HG03521 (cell line): ENCODE data around the gene CPNE2.
"Not testable (repeated sequence)": the region's sequence is repeated elsewhere in the genome, so short reads cannot be mapped to it uniquely, and the experiment has no call there.

Experiments used
- ATAC-seq: cut with Tn5 transposase; IDR thresholded peaks from one replicate; pipeline ENCODE4 v1.9.1; 2021; ENCODE audit warnings: mild to moderate bottlenecking, moderate library complexity; ENCODE audit not compliant: unreplicated experiment

CPNE2 gene

DNA sequence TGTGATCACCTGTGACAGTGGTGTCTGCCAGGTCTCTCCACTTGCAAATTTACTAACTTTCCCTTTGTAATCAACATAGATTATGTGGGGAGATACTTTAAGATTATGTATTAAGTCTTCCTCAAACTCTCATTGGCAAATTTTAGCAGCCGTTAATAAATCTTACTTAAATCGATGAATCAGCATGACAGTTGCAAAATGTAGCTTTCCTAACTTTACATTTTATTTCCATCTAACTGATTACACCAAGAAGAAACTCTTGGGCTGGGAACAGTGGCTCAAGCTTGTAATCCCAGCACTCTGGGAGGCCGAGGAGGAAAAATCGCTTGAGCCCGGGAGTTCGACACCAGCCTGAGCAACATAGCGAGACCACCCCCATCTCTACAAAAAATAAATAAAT, 23.3 kb upstream of the CPNE2 start:
- no peak for ATAC-seq

DNA sequence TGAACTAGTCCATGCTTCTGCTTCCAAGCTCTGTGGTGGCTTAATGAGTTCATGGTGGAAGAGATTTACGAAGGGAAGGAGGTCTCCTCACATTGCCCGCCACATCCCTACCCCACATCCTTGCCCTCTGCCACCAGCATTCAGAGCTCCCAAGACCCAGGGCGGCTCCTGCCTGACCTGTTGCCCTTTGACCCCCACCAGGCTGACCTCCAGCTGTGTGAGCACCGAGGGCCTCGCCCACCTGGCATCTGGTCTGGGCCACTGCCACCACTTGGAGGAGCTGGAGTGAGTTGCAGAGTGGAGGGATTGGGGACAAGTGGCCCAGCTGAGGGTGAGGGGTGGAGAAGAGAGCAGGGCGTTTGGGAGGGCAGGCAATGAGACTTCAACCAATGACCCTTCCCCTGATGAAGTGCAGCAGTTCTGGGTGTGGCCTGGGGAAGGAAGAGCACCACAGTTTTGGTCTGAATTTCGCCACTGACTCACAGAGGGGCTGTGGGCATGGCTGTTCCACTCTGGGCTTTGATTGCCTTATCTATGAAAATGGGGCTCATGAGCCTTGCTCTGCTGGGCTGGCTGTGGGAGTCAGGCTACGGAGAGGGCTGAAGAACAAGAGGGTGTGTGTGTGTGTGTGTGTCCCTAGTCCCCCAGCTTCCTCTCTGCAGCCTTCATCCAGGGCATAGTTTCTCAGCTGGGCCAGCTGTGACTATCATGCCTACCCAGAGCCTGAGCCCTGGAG, 22.6 kb upstream of the CPNE2 start:
- no peak for ATAC-seq

DNA sequence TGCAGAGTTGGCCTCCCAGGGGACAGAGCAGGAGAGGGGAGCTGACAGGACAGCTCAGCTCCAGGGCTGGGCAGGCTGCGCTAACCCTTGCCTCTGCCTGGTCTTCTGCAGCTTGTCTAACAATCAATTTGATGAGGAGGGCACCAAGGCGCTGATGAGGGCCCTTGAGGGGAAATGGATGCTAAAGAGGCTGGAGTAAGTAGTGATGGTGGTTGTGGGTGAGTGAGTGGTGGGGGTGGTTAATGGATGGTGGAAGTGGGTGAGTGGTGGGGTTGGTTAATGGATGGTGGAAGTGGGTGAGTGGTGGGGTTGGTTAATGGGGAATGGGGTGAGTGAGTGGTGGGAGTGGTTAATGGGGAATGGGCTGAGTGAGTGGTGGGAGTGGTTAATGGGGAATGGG, 22.0 kb upstream of the CPNE2 start:
- no peak for ATAC-seq

DNA sequence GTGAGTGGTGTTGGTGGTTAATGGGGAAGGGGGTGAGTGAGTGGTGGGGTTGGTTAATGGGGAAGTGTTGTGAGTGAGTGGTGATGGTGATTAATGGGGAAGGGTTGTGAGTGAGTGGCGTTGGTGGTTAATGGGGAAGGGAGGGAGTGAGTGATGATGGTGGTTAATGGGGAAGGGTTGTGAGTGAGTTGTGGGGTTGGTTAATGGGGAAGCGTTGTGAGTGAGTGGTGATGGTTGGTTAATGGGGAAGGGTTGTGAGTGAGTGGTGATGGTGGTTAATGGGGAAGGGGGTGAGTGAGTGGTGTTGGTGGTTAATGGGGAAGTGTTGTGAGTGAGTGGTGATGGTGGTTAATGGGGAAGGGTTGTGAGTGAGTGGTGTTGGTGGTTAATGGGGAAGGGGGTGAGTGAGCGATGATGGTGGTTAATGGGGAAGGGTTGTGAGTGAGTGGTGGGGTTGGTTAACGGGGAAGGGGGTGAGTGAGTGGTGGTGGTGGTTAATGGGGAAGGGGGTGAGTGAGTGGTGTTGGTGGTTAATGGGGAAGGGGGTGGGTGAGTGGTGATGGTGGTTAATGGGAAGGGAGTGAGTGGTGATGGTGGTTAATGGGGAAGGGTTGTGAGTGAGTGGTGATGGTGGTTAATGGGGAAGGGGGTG, 21.2 kb upstream of the CPNE2 start:
- not testable (repeated sequence) for ATAC-seq

DNA sequence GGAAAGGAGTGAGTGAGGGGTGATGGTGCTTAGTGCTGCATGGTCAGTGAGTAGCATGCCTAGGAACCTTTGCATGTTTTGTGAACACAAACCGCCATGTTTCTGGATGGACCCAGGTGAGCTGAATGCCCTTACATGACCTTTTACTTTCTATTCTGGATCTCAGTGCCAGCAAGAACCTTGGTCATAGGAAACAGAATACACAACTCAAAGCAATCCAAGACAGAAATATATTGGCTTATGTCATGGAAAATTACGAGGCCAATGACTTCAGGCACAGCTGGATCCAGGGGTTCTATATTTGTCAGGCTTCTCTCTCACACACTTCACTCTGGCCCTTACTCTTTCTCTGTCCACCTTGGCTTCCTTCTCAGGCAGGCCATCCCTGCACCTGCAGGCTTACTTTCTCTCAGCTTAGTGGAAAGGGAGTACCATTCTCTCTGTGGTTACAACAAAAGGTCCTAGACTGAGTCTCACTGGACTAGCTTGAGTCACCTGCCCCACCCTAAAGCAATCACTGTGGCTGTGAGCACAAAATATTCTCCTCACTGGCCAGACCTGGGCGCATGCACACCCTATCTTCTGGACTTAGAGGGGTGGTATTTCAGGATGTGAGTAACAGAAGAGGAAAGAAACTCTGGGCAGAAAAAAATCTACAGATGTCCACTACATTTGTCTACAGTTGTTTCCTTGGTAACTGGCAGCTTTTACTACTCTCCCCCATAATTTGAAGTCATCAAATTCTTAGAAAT, 20.4 kb upstream of the CPNE2 start:
- ATAC-seq = no peak

DNA sequence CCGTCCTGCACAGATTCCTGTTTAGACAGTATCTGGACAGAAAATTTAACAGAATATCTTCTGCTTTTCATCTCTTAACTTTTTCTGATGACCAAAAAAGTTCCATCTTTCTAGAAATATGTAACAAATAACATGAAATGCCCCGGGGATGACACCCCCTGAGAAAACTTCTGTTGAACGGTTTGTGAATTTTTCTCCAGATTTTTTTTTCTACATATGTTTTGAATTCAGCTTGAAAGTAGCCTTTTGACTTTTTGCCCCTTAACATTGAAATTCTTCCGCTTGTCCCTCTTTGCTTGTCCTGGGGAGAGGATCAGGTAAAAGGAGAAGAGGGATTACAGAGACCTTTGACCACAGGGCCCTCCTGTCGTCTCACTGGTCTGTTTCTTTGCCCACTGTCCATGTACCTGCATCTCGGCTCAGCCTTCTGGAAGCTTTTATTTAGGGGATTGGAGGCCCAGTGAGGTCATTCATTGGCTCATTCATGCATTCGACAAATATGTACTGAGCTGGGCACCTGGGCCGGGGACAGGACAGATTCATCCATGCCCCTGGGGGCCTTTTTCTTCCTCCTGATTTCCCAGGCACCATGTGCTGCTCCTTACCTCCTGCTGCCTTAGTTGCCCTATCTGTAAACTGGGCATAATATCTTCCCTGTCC, 19.6 kb upstream of the CPNE2 start:
- no peak for ATAC-seq

DNA sequence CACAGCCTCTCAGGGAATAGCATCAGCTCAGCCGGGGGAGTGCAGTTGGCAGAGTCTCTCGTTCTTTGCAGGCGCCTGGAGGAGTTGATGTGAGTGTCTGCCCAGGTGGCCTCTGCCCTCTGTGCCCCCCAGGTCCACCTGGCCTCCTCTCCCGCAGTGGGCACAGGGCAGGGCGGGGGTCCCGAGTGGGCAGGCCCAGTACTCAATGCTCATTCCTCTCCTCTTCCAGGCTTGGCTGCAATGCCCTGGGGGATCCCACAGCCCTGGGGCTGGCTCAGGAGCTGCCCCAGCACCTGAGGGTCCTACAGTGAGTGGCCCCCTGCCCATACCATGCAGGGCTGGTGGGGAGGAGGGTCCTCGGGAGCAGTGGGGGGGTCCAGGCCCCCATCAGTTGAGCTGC, 14.7 kb upstream of the CPNE2 start:
- ATAC-seq = no peak

DNA sequence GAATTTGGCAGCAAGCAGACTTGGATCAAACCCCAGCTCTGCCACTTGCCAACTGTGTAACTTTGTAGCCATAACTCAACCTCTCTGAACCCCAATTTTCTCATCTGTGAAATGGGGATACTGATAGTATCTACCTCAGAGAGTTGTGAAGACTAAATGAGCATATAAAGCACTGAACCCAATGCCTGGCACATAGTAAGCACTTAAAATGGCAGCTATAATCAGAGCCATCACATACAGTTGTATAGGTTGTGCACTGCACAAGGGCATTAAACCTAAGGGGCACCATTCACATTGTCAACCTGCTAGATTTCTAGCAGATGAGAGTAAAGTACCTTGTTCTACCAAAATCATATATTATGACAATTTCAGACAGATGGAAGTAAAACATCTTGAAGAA, 10.6 kb upstream of the CPNE2 start:
- no peak for ATAC-seq

DNA sequence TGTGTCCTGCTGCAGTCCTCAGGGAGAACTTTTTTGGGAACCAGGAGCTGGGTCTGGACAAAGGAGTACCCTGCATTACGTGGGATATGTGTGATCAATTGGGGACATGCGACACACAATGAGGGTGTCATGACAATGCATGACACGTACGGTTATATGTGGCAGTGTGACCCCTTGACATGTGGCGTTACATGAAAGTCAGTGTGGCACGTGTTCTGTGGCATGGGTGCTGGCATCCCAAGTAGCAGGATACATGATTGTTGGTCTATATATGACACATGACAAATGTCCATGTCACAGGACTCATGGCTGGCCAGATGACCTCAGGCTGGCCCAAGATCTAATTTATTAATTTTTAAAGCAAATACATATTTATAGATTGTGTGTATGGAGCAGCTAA, 9.7 kb upstream of the CPNE2 start:
- ATAC-seq = no peak

DNA sequence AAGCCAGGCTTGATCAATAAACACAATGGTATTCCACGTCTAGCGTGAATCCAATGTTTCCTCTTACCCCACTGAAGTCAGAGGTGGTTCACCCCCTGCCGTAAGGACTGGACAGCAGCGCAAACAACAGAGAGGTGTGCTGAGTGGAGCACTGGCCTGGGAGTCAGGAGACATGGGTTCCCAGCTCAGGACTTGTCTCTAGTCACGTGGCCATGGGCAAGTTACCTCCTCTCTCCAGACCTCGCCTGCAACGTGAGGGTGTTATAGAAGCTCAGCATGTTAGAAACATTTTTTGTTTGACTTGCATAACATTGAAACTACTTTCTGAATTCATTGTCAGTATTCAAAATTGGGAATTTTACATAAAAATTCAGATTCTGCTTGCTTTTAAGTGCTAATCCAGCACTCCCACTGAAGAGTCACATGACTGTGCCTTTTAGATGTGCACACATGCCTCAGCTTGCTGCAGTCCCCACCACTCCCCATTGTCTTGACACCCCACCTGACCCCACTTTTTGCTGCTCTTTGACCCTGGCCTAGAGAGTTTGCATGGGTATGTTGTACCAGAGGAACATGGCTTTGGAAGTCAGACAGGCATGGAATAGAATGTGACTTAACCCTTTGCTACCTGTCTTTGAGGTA, 8.8 kb upstream of the CPNE2 start:
- ATAC-seq = no peak

DNA sequence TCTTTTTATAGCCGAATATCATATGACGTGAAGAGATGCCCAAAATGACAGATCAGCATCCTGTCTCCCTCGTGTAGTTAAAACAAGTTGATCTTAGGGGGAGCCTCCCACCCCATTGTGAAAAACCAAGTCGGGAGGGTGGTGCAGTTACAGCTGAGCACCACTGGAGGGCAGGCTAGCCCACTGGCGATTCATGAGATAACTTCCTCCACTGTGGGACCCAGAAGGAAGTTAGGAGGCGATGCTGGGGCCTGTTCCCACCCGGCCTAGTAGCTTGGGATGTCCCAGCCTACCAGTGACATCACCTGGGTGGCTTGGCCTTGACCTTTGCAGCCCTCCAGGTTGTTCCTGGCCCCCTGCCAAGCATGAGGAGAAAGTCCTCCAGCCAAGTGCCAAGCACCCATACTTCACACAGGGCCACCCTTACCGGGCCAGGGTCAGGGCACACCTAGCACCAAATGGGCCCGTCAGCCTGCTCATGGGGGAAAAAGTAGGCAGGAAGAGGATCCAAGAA, 8.1 kb upstream of the CPNE2 start:
- ATAC-seq = peak; percentile 64

DNA sequence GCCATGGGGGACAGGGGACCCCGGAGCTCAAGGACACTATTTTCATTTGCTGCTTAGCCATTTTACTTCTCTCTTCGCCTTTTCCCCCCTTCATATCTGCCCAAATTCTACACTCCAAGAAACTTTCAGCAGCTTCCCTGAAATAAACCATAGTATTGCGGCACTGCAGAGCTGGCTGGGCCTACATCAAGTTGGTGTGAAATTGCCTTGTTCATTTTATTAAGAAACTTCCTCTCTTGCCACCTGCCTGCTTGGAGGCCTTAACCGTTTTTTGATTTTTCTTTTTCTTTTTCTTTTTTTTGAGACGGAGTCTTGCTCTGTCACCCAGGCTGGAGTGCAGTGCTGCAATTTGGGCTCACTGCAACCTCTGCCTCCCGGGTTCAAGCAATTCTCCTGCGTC, 7.4 kb upstream of the CPNE2 start:
- ATAC-seq = no peak

DNA sequence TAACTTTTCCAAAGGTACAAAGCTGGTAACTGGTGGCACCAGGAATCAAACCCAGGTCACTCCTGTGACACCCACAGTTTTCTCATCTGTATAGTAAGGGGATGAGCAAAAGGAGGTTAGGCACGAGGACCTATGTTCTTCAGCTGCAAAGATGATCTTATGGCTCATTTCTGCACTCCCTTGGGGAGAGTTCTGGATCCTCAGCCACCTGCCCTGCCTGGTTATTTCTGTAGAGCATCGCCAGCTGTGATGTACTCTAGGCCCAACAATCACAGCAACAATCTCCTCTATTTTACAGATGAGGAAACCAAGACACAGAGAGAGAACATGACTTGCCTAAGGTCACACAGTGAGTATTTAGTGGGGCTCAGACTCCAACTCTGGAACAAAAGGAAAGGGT, 5.4 kb upstream of the CPNE2 start:
- no peak for ATAC-seq

DNA sequence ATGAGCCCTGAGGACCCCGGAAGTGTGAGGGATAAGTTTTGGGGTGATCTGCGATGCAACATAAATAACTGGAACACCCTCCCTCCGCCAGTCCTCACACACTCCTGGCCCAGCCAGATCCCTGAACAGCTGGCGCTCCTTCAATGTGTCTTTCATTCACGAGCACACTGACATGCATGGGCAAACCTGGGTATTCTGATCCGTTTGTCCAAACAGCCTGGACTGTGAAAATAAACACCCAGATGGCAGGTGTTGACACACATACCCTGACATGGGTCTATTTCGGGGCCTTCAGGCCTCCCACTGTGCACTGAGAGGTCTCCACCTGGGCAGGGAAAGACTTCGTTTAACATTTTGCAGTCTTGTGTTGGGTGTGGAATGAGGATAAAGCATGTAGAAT, 3.0 kb upstream of the CPNE2 start:
- ATAC-seq = no peak

DNA sequence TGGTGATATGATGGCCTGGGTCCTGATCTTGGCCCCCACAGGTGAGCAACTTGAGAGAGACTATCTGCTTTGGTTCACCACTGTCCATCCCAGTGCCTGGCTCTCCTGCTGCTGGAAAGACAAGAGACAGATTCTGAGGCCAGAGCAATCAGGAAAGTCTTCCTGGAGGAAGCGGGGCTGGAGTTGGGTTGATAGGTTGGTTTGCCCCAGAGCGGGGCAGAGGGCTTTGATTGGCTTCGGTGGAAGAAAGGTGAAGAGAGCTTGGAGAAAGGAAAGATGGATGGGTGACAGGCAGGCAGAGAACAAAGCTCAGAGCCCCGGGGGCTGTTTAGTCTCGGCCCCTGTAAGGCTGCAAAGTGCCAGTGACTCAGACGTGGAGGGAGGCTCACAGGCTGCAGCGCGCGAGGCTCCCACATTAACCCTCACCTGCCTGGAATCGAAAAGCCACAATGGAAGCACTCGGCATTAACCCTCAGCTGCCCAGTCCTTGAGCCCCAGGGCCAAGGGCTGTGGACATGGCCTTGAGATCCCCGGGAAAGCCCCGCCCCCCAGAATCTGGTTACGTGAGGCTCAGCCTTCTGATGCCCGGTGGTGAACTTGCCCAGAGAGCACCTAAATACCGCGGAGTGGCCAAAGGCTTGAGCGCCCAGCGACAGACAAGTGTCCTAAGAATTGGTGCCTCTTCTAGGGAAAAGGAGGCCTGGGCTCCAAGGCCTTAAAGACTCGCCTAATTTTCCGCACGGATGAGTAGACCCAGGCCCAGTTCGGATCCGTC, 996 bp upstream of the CPNE2 start:
- ATAC-seq = no peak

DNA sequence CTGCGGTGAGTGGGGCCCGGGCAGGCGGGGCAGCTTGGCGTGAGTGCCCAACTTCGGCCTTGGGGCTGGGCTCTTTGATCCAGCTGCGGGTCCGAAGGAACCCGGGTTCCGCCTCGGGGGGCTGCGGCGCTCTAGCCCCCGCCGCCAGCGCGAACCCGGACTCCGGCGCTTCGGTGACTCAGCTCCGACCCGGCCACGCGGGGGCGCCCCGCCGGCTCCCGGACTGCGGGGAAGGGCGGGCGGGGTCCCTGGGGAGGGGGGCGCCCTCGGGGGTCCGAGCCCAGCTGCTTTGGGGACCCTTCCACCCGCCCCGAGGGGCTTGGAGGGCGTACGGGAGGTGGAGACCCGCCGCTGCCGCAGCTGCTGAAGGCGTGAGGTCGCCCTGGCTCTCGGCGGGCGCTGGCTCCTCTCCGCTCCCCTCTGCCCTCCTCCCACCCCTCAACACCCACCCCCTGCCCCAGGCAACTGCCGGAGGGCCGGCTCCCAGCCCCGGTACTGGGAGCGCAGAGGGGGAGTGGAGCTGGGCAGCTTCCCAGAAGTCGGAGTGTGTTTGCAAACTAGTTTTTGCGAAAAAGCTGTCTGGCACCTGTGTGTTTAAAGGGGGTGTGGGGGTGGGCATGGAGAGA, 516 bp downstream of the CPNE2 start:
- no peak for ATAC-seq

DNA sequence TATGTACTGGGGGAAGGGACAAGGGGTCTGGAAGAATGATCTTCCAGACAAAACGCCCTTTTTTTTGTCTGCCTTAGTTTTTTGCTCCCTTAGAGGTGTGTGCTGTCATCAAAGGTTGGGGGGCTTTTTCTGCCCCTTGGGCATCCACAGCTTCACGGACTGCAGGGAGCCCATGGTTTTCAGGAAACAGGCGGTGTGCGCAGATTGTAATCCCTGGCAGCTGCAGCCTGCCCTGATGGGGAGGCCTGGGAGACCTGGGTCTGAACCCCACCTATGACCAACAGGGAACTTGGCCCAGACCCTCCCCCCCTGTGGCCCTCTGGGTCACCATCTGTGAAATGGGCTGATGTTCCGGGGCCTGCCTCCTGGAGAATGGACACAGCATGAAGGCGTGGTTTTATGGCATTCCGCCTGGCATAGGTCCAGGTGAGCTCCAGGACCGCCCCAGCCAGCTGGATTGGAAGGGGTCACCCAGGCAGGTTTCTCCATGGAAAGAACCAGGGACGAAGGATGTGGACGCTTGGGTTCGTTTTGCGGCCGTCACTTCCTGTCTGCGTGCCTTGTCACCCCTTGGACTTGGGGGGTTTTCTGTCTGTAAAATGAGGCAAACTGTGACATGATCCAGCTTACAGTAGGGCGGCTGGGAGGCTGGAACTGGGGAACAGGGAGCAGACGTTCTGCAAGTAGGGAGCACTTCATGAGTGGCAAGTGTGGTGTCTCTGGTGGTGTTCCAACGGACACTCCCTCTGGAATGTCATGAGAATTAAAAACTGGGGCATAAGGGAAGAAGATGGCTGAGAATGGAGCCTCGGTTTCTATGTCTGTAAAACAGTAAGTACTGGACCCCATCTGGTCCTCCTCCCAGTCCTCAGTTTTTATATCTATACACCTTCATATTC, 1.5 kb downstream of the CPNE2 start:
- ATAC-seq = no peak

DNA sequence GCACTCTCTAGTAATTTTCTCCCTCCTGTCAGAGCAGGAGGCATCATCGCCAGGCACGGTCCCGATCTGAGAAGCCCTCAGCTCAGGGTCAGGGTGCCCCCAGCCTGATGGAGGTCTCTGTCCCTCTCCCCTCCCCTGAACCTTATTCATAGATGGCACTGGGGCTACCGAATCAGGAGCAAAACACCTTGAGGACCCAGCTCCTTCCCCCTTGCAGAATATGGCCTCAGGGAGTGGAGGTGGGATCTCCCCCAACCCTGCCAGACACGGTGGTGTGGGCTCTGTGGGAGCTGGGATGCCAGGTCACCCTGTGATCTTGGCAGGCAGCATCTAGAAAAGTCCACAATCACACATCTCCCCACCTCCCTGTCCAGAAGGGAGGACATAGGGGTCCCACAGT, 2.5 kb downstream of the CPNE2 start:
- no peak for ATAC-seq

DNA sequence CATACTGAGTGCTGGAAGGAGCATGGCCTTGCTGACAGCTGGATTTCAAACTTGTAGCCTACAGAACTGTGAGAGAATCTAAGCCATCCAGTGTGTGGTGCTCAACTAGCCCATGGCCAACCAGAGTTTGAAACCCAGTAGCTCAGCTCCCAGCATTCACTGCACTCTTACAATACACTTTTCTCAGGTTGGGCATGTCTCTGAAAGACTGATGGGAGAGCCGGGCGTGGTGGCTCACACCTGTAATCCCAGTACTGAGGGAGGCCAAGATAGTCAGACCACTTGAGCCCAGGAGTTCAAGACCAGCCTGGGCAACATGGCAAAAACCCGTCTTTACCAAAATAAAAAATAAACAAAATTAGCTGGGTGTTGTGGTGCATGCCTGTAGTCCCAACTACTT, 3.8 kb downstream of the CPNE2 start:
- no peak for ATAC-seq
